Bronchial epithelial cell (primary cell): ENCODE results near the gene DLL4. TPM values are rescaled to one million over a fixed set of nuclear protein-coding genes. Genes with fewer than 3 reads are reported as not detected.

ENCODE experiments used
- DNase-seq: peaks from one replicate; pipeline ENCODE4 v3.0.0-alpha.2; 2010; ENCODE audit warnings: low read depth
- FAIRE-seq: peaks from 2 replicates; lab custom pipeline; 2011; peaks lifted over from hg19 to GRCh38; lab: Jason Lieb, UNC
- H3K27me3 ChIP-seq: 2 replicates; pipeline ENCODE4 v1.5.1; 2011; ENCODE audit warnings: low read length; ENCODE audit not compliant: control insufficient read depth, insufficient read depth
- H3K36me3 ChIP-seq: 2 replicates; pipeline ENCODE4 v1.5.1; 2011; ENCODE audit warnings: low read length; ENCODE audit not compliant: control insufficient read depth, insufficient read depth
- H3K4me3 ChIP-seq: 2 replicates; pipeline ENCODE4 v1.5.1; 2011; ENCODE audit warnings: mild to moderate bottlenecking, low read depth, low read length, control low read depth
- total RNA-seq: library from RNA; depleted of rRNA; stranded (reverse); fragments of >200 nt; gene quantifications from 2 replicates; pipeline ENCODE4 v1.2.1, GENCODE V29; 2014
- TF ChIP-seq, protein P1 (sequence below): IDR thresholded peaks from 2 replicates; pipeline ENCODE4 v1.5.1; 2011; ENCODE audit warnings: mild to moderate bottlenecking, moderate library complexity, low read length, control low read depth, inconsistent platforms; ENCODE audit not compliant: insufficient read depth, severe bottlenecking

DLL4 gene
- total RNA-seq: 0.13 TPM in 1 of 2 replicates, not detected in the other

DNA sequence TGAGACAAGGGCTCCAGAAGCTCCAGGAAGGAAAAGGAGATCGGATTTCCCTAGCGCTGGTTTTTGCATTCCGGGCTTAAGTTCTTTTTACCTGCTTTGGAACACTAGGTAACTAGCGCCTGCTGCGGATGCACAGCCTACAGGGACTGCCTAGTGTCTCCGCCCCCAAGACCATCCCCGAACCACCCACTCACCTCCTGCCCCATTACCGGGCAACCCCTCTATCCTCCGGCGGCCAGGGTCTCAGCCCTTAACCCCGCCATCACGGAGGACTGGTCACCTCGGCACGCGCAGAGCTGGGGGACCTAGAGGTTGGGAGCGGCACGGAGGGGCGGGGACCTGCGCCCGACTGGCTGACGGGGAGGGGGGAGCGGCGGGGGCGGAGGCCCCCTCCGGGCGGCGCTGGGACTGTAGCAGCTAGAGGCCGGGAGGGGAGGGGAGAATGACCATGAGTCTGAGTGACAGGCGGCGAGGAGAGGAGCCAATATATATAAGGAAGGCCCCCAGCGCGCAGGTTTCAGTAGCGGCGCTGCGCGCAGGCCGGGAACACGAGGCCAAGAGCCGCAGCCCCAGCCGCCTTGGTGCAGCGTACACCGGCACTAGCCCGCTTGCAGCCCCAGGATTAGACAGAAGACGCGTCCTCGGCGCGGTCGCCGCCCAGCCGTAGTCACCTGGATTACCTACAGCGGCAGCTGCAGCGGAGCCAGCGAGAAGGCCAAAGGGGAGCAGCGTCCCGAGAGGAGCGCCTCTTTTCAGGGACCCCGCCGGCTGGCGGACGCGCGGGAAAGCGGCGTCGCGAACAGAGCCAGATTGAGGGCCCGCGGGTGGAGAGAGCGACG is at the start of gene DLL4:
TSS of gene DLL4 (plus strand) at position 520 of the 839 bp plus-strand sequence. CDS start 329 bp downstream, outside the sequence.
- H3K27me3 ChIP-seq: peaks cover 46% of the 10 kb centered on the region
- DNase-seq (no peak), FAIRE-seq (no peak)
- H3K36me3 ChIP-seq: no peaks in the 10 kb centered on the region
- peak within 1 kb of the TSS; percentile 38 for H3K4me3 ChIP-seq
- TF ChIP-seq, protein P1, sequence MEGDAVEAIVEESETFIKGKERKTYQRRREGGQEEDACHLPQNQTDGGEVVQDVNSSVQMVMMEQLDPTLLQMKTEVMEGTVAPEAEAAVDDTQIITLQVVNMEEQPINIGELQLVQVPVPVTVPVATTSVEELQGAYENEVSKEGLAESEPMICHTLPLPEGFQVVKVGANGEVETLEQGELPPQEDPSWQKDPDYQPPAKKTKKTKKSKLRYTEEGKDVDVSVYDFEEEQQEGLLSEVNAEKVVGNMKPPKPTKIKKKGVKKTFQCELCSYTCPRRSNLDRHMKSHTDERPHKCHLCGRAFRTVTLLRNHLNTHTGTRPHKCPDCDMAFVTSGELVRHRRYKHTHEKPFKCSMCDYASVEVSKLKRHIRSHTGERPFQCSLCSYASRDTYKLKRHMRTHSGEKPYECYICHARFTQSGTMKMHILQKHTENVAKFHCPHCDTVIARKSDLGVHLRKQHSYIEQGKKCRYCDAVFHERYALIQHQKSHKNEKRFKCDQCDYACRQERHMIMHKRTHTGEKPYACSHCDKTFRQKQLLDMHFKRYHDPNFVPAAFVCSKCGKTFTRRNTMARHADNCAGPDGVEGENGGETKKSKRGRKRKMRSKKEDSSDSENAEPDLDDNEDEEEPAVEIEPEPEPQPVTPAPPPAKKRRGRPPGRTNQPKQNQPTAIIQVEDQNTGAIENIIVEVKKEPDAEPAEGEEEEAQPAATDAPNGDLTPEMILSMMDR: no peak

DNA sequence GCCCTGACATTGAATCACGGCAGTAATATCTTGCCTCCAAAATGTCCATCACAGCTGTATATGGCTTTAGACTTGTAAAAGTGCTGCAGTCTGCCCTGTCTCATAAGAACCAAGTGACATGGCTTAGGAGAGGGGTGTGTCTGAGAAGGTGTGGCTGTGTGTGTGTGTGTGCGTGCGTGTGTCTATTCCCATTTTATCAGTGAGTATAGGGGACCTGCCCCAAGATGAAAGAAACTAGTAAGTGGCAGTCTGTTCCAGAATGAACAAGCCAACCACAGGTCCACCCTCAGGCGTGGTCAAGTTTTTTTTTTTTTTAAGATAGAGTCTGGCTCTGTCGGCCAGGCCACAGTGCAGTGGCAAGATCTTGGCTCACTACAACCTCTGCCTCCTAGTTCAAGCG is 49.5 kb upstream of the DLL4 start:
- FAIRE-seq (no peak), DNase-seq (no peak)
- TF ChIP-seq, protein P1: no peak
- Histone ChIP-seq H3K4me3 (no peak overlapping the region), H3K27me3 (no peaks in the 10 kb centered on the region), H3K36me3 (no peaks in the 10 kb centered on the region)

DNA sequence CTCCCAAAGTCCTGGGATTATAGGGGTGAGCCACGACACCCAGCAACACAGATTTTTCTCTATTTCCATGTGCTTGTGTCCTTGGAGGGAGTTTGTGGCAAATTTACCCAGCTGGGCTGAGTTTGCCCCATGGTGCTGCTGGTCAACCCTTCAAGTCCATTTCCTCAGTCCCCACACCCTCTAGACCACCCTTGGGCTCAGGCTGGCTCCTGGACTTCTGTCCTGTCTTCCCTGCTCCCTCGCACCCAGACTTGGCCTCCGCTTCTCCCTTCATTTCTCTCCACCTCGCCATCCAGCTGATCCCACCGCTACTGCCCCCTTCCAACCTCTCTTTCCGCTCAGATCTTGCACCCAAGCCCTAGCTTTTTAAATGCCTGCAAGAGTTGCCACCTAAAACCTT is 47.8 kb upstream of the DLL4 start:
- no peak for DNase-seq
- Histone ChIP-seq H3K4me3 (no peak overlapping the region), H3K27me3 (no peaks in the 10 kb centered on the region), H3K36me3 (no peaks in the 10 kb centered on the region)
- FAIRE-seq: no peak
- TF ChIP-seq, protein P1: no peak

DNA sequence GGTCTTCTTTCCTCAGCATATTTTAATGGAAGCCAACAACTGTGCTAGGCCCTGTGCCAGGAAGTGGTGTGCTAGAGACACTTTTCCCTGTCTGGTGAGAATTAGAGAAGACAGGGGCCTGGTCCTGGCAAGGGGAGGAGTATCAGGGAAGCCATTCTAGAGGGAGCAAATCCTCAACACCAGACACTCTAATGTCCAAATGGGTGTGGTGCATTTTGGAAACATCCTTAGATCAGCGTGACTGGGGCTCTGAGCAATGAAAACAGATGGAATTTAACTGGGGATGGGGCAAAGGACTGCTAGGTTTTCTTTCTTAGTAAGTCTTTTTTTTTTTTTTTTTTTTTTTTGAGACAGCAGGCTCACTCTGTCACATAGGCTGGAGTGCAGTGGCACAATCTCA is 42.6 kb upstream of the DLL4 start:
- TF ChIP-seq, protein P1: no peak
- DNase-seq (no peak), FAIRE-seq (no peak)
- Histone ChIP-seq H3K27me3 (no peaks in the 10 kb centered on the region), H3K4me3 (no peak overlapping the region), H3K36me3 (no peaks in the 10 kb centered on the region)

DNA sequence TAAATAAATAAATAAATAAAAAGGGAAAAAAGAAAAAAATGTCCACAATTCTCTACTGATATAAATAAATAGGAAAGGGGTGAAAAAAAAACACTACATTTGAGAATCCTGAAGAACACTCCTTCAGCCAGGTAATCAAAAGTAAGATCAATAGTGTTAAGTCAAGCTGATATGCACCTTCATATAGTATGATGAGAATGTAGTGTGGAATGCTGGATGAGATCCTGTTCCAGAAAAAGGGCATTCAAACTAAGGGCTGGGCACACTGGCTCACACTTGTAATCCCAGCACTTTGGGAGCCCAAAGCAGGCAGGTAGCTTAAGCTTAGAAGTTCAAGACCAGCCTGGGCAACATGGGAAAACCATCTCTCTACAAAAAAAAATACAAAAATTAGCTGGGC is 40.0 kb upstream of the DLL4 start:
- no peak for DNase-seq
- no peak for FAIRE-seq

More for the DNA sequence above, 40.0 kb upstream of the DLL4 start:
- TF ChIP-seq, protein P1: no peak
- Histone ChIP-seq H3K27me3 (no peaks in the 10 kb centered on the region), H3K4me3 (no peak overlapping the region), H3K36me3 (no peaks in the 10 kb centered on the region)
